ENCODE data around the gene GIT1. TPM values are rescaled to one million over a fixed set of nuclear protein-coding genes. Genes with fewer than 3 reads are reported as not detected.

GIT1 gene
- total RNA-seq, 2 experiments from 2014 or later: 44.3 to 60.2 TPM

GRCh38 chr17:29557739-29558116 lies 31.7 kb downstream of the GIT1 start:
- H3K9me2 ChIP-seq (ENCODE audit: insufficient read depth, low read length): no peaks in the 10 kb centered on the region
- H3K36me3 ChIP-seq (ENCODE audit: insufficient read depth, low read length): no peaks in the 10 kb centered on the region
- BruUV-seq (replicated peaks): no TSS peak
- TF ChIP-seq EZH2phosphoT487 (IDR thresholded peaks at IDR 0.05; ENCODE audit: borderline replicate concordance, low read depth, low read length): no peak
- TF ChIP-seq, protein P1, sequence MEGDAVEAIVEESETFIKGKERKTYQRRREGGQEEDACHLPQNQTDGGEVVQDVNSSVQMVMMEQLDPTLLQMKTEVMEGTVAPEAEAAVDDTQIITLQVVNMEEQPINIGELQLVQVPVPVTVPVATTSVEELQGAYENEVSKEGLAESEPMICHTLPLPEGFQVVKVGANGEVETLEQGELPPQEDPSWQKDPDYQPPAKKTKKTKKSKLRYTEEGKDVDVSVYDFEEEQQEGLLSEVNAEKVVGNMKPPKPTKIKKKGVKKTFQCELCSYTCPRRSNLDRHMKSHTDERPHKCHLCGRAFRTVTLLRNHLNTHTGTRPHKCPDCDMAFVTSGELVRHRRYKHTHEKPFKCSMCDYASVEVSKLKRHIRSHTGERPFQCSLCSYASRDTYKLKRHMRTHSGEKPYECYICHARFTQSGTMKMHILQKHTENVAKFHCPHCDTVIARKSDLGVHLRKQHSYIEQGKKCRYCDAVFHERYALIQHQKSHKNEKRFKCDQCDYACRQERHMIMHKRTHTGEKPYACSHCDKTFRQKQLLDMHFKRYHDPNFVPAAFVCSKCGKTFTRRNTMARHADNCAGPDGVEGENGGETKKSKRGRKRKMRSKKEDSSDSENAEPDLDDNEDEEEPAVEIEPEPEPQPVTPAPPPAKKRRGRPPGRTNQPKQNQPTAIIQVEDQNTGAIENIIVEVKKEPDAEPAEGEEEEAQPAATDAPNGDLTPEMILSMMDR (conservative IDR thresholded peaks at IDR 0.05; ENCODE audit: low read length): no peak
- no peak overlapping the region for H2AFZ ChIP-seq (ENCODE audit: low read length)
- intact Hi-C loops (cut with micrococcal nuclease; ENCODE audit: unreplicated experiment): no loop called here
- no peaks in the 10 kb centered on the region for H4K20me1 ChIP-seq (ENCODE audit: insufficient read depth, low read length)
- H3K4me3 ChIP-seq (ENCODE audit: low read depth, low read length, poor library complexity, severe bottlenecking): no peak overlapping the region
- POLR2A ChIA-PET: no interaction called here
- H3K27ac ChIP-seq (ENCODE audit: low read depth, low read length, poor library complexity, severe bottlenecking): no peak overlapping the region
- peak; percentile 21 for DNase-seq (ENCODE audit: low spot score)
- no peak overlapping the region for H3K4me2 ChIP-seq (ENCODE audit: low read length)
- H3K79me2 ChIP-seq (ENCODE audit: insufficient read depth, low read depth, low read length): no peaks in the 10 kb centered on the region
- no peaks in the 10 kb centered on the region for H3K9me3 ChIP-seq (ENCODE audit: low read length)
- H3K4me1 ChIP-seq (ENCODE audit: insufficient read depth, low read length, poor library complexity, severe bottlenecking): peaks cover 45% of the 10 kb centered on the region
- CTCF ChIA-PET (ENCODE audit: unreplicated experiment): no interaction called here

- POLR2A ChIA-PET: no interaction called here
- Histone ChIP-seq H3K9me3 (ENCODE audit: low read length) (no peaks in the 10 kb centered on the region), H3K4me2 (ENCODE audit: low read length) (no peak overlapping the region), H4K20me1 (ENCODE audit: insufficient read depth, low read length) (no peaks in the 10 kb centered on the region), H3K9me2 (ENCODE audit: insufficient read depth, low read length) (no peaks in the 10 kb centered on the region), H3K27ac (ENCODE audit: low read depth, low read length, poor library complexity, severe bottlenecking) (no peak overlapping the region), H3K36me3 (ENCODE audit: insufficient read depth, low read length) (no peaks in the 10 kb centered on the region), H2AFZ (ENCODE audit: low read length) (no peak overlapping the region), H3K4me3 (ENCODE audit: low read depth, low read length, poor library complexity, severe bottlenecking) (no peak overlapping the region), H3K79me2 (ENCODE audit: insufficient read depth, low read depth, low read length) (no peaks in the 10 kb centered on the region), H3K4me1 (ENCODE audit: insufficient read depth, low read length, poor library complexity, severe bottlenecking) (peaks cover 42% of the 10 kb centered on the region)
- TF ChIP-seq, protein P1 (conservative IDR thresholded peaks at IDR 0.05; ENCODE audit: low read length): no peak
- no peak for TF ChIP-seq EZH2phosphoT487 (IDR thresholded peaks at IDR 0.05; ENCODE audit: borderline replicate concordance, low read depth, low read length)
- CTCF ChIA-PET (ENCODE audit: unreplicated experiment): interaction anchor here (1.0 kb wide), 1 partner anchor 187 kb away, joined by 3 read pairs; no protein-coding TSS in a partner anchor
- intact Hi-C loops (cut with micrococcal nuclease; ENCODE audit: unreplicated experiment): no loop called here
- no peak for DNase-seq (ENCODE audit: low spot score)
- BruUV-seq (replicated peaks): no TSS peak
These were observed 32.2 kb downstream of the GIT1 start for GRCh38 chr17:29557085-29557738.

DNA sequence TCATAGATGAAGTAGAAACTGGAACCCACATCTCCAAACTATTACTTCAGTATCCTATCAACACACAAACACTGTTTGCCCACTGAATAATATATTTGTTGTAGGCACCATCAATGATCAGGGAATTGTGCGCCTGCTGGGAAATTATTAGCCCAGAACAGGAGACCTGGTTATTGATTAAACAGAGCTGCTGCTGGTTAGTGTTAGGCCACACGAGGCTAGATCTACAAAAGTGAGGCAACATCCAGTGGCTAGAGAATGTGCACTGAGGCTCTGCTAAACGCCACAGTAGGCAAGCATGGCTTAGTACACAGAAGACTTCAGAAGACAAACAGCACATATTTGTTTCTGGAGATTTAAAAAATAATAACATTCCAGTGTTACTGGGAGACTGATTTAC lies 33.6 kb downstream of the GIT1 start:
- TF ChIP-seq EZH2phosphoT487 (IDR thresholded peaks at IDR 0.05; ENCODE audit: borderline replicate concordance, low read depth, low read length): no peak
- TF ChIP-seq, protein P1 (conservative IDR thresholded peaks at IDR 0.05; ENCODE audit: low read length): no peak
- POLR2A ChIA-PET: no interaction called here
- CTCF ChIA-PET (ENCODE audit: unreplicated experiment): no interaction called here
- no peak overlapping the region for H3K4me3 ChIP-seq (ENCODE audit: low read depth, low read length, poor library complexity, severe bottlenecking)
- intact Hi-C loops (cut with micrococcal nuclease; ENCODE audit: unreplicated experiment): no loop called here
- H4K20me1 ChIP-seq (ENCODE audit: insufficient read depth, low read length): no peaks in the 10 kb centered on the region
- BruUV-seq (replicated peaks): no TSS peak
- H3K27ac ChIP-seq (ENCODE audit: low read depth, low read length, poor library complexity, severe bottlenecking): no peak overlapping the region
- H3K4me2 ChIP-seq (ENCODE audit: low read length): no peak overlapping the region
- H3K9me2 ChIP-seq (ENCODE audit: insufficient read depth, low read length): no peaks in the 10 kb centered on the region
- H3K9me3 ChIP-seq (ENCODE audit: low read length): no peaks in the 10 kb centered on the region
- DNase-seq (ENCODE audit: low spot score): no peak
- no peak overlapping the region for H2AFZ ChIP-seq (ENCODE audit: low read length)
- H3K4me1 ChIP-seq (ENCODE audit: insufficient read depth, low read length, poor library complexity, severe bottlenecking): peaks cover 29% of the 10 kb centered on the region
- H3K36me3 ChIP-seq (ENCODE audit: insufficient read depth, low read length): no peaks in the 10 kb centered on the region
- H3K79me2 ChIP-seq (ENCODE audit: insufficient read depth, low read depth, low read length): no peaks in the 10 kb centered on the region
